H9 (cell line): ENCODE data around the gene PRR20G. TPM values are rescaled to one million over a fixed set of nuclear protein-coding genes. Genes with fewer than 3 reads are reported as not detected.

Source experiments
- DNase-seq: peaks from one replicate; pipeline ENCODE4 v3.0.0-alpha.2; 2017
- H2AFZ ChIP-seq: one replicate; pipeline ENCODE4 v1.6.1; 2013; ENCODE audit warnings: mild to moderate bottlenecking, low read length, control low read depth, moderate library complexity
- H2AK5ac ChIP-seq: 2 replicates; pipeline ENCODE4 v1.6.1; 2013; ENCODE audit warnings: low read length, control low read depth, mixed read lengths; ENCODE audit not compliant: insufficient read length
- H2BK120ac ChIP-seq: one replicate; pipeline ENCODE4 v1.6.1; 2013; ENCODE audit warnings: low read depth, mild to moderate bottlenecking, low read length, control low read depth, inconsistent platforms; ENCODE audit not compliant: poor library complexity, severe bottlenecking
- H2BK12ac ChIP-seq: 2 replicates; pipeline ENCODE4 v1.6.1; 2013; ENCODE audit warnings: low read length, control low read depth, mixed read lengths, low read depth; ENCODE audit not compliant: insufficient read length
- H2BK15ac ChIP-seq: 2 replicates; pipeline ENCODE4 v1.6.1; 2013; ENCODE audit warnings: low read depth, low read length, control low read depth
- H2BK20ac ChIP-seq: one replicate; pipeline ENCODE4 v1.6.1; 2013; ENCODE audit warnings: low read depth, mild to moderate bottlenecking, low read length, control low read depth, inconsistent platforms; ENCODE audit not compliant: poor library complexity, severe bottlenecking
- H2BK5ac ChIP-seq: 2 replicates; pipeline ENCODE4 v1.6.1; 2013; ENCODE audit warnings: low read length, control low read depth, mixed read lengths; ENCODE audit not compliant: insufficient read length
- H3K14ac ChIP-seq: 2 replicates; pipeline ENCODE4 v1.6.1; 2013; ENCODE audit warnings: low read length, control low read depth; ENCODE audit not compliant: insufficient read depth
- H3K18ac ChIP-seq: 2 replicates; pipeline ENCODE4 v1.6.1; 2013; ENCODE audit warnings: low read depth, mild to moderate bottlenecking, mixed read lengths, low read length, control low read depth; ENCODE audit not compliant: insufficient read length
- H3K23ac ChIP-seq: 2 replicates; pipeline ENCODE4 v1.6.1; 2013; ENCODE audit warnings: low read length, control low read depth, mixed read lengths, low read depth; ENCODE audit not compliant: insufficient read length
- H3K23me2 ChIP-seq: 2 replicates; pipeline ENCODE4 v1.6.1; 2013; ENCODE audit warnings: low read depth, mild to moderate bottlenecking, mixed read lengths, low read length, control low read depth; ENCODE audit not compliant: insufficient read length, poor library complexity, severe bottlenecking
- H3K27ac ChIP-seq: 2 replicates; pipeline ENCODE4 v1.5.1; 2013; ENCODE audit warnings: low read length, control low read depth, mixed read lengths, low read depth; ENCODE audit not compliant: insufficient read length
- H3K27me3 ChIP-seq: 2 replicates; pipeline ENCODE4 v1.6.1; 2013; ENCODE audit warnings: low read length, control low read depth, inconsistent platforms; ENCODE audit not compliant: insufficient read depth
- H3K4ac ChIP-seq: 2 replicates; pipeline ENCODE4 v1.6.1; 2013; ENCODE audit warnings: low read depth, mild to moderate bottlenecking, control low read depth, inconsistent platforms, low read length, moderate library complexity
- H3K4me1 ChIP-seq: 2 replicates; pipeline ENCODE4 v1.6.1; 2013; ENCODE audit warnings: low read length, control low read depth, inconsistent platforms; ENCODE audit not compliant: insufficient read depth
- H3K4me2 ChIP-seq: 2 replicates; pipeline ENCODE4 v1.6.1; 2013; ENCODE audit warnings: low read length, control low read depth, mixed read lengths; ENCODE audit not compliant: insufficient read length, insufficient read depth
- H3K56ac ChIP-seq: 2 replicates; pipeline ENCODE4 v1.6.1; 2013; ENCODE audit warnings: low read depth, mild to moderate bottlenecking, mixed read lengths, low read length, control low read depth; ENCODE audit not compliant: insufficient read length
- H3K79me1 ChIP-seq: 2 replicates; pipeline ENCODE4 v1.6.1; 2013; ENCODE audit warnings: low read depth, mild to moderate bottlenecking, moderate library complexity, low read length, control low read depth, inconsistent platforms; ENCODE audit not compliant: insufficient read depth, poor library complexity, severe bottlenecking
- H3K79me2 ChIP-seq: 2 replicates; pipeline ENCODE4 v1.6.1; 2013; ENCODE audit warnings: low read length, control low read depth, inconsistent platforms; ENCODE audit not compliant: insufficient read depth
- H3K9ac ChIP-seq: 2 replicates; pipeline ENCODE4 v1.6.1; 2013; ENCODE audit warnings: low read length, control low read depth, mixed read lengths; ENCODE audit not compliant: insufficient read length; ENCODE audit errors: extremely low read depth
- H3K9me3 ChIP-seq: one replicate; pipeline ENCODE4 v1.6.1; 2013; ENCODE audit warnings: low read depth, low read length, inconsistent platforms; ENCODE audit not compliant: control insufficient read depth
- H3T11ph ChIP-seq: one replicate; pipeline ENCODE4 v1.6.1; 2013; ENCODE audit warnings: mild to moderate bottlenecking, low read length, control low read depth, inconsistent platforms
- H4K20me1 ChIP-seq: one replicate; pipeline ENCODE4 v1.6.1; 2013; ENCODE audit not compliant: control insufficient read depth, insufficient read length, insufficient read depth
- H4K5ac ChIP-seq: 2 replicates; pipeline ENCODE4 v1.6.1; 2013; ENCODE audit warnings: low read depth, mild to moderate bottlenecking, mixed read lengths, low read length, control low read depth; ENCODE audit not compliant: insufficient read length
- H4K8ac ChIP-seq: replicated peaks from 2 replicates; pipeline ENCODE4 v1.6.1; 2013; ENCODE audit warnings: low read length, control low read depth, mixed read lengths, low read depth; ENCODE audit not compliant: insufficient read length
- H4K91ac ChIP-seq: 2 replicates; pipeline ENCODE4 v1.6.1; 2013; ENCODE audit warnings: low read depth, mild to moderate bottlenecking, moderate library complexity, mixed read lengths, low read length, control low read depth; ENCODE audit not compliant: insufficient read length
- H3K27ac Mint-ChIP-seq, 3 experiments: 2 replicates in 2 of 3; 3 replicates in 1 of 3; pipeline ENCODE4 v1.8.0; 2020 to 2021; ENCODE audit warnings: mixed read lengths in 3 of 3, mild to moderate bottlenecking in 1 of 3, moderate library complexity in 1 of 3
- H3K27me3 Mint-ChIP-seq: 2 replicates; pipeline ENCODE4 v1.8.0; 2021; ENCODE audit warnings: low read depth, mild to moderate bottlenecking, moderate library complexity, mixed read lengths
- H3K36me3 Mint-ChIP-seq, 3 experiments: 2 replicates in 2 of 3; 3 replicates in 1 of 3; pipeline ENCODE4 v1.8.0; 2020 to 2021; ENCODE audit warnings: low read depth in 3 of 3, mixed read lengths in 3 of 3; ENCODE audit not compliant: insufficient read depth in 1 of 3
- H3K4me1 Mint-ChIP-seq, 2 experiments: 2 replicates each; pipeline ENCODE4 v1.8.0; 2020; ENCODE audit warnings: mixed read lengths in 2 of 2
- H3K4me3 Mint-ChIP-seq, 2 experiments: 2 replicates in 1 of 2; 3 replicates in 1 of 2; pipeline ENCODE4 v1.8.0; 2020 to 2021; ENCODE audit warnings: mild to moderate bottlenecking in 2 of 2, mixed read lengths in 2 of 2, moderate library complexity in 1 of 2
- H3K9me3 Mint-ChIP-seq, 2 experiments: 2 replicates in 1 of 2; 3 replicates in 1 of 2; pipeline ENCODE4 v1.8.0; 2020; ENCODE audit warnings: mild to moderate bottlenecking in 2 of 2, mixed read lengths in 2 of 2, moderate library complexity in 1 of 2
- WGBS: extraction: QIAGEN DNeasy Blood & Tissue Kit; methylation state at CpG from one replicate; pipeline ENCODE4 v1.1.7; 2013; ENCODE audit warnings: missing lambda C conversion rate, low lambda C conversion rate, mixed read lengths; ENCODE audit not compliant: insufficient read length; ENCODE audit errors: extremely low coverage; 5-methylcytosine and 5-hydroxymethylcytosine counted together
- total RNA-seq: library from RNA; stranded (reverse); gene quantifications from 2 replicates; pipeline ENCODE4 v1.2.1, GENCODE V29; 2021
- TF ChIP-seq, protein P1 (sequence below): fragments of 200-600 bp; sonication (generic); conservative IDR thresholded peaks from 3 replicates; pipeline ENCODE4 v1.8.0; 2021; ENCODE audit warnings: antibody characterized with exemption, mild to moderate bottlenecking

The PRR20G gene
- total RNA-seq, 1 experiment from 2014 or later = 0.35 TPM

DNA sequence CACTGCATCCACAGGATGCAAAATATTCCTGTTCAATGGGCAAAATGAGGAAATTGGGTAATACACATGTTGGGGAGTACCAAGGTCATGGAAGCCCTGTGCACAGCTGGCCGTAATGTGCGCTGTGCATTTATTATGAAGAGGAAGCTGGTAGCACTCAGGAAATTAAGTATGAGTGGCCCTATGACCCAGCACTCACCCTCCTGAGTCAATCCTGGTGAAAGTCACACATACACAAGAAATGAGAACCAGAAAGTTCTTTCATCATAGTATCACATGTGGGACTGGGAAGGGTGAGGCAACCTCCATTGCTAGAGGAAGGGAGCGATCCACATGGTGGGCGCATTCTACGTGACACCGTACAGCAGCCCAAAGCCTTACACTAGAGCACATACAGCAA lies 11.4 kb upstream of the PRR20G start:
- no peaks in the 10 kb centered on the region for H3K79me1 ChIP-seq
- H3K23me2 ChIP-seq = no peaks in the 10 kb centered on the region
- no peak overlapping the region for H3K27ac ChIP-seq
- H3K9me3 ChIP-seq = no peaks in the 10 kb centered on the region
- no peak overlapping the region for H3K4ac ChIP-seq
- H4K91ac ChIP-seq = no peak overlapping the region
- no peak overlapping the region for H3K23ac ChIP-seq
- H4K20me1 ChIP-seq = no peaks in the 10 kb centered on the region
- no peaks in the 10 kb centered on the region for H3K4me1 ChIP-seq
- H2AFZ ChIP-seq = no peak overlapping the region
- H3T11ph ChIP-seq = no peak overlapping the region
- H3K4me3 Mint-ChIP-seq = no peak overlapping the region
- no peak overlapping the region for H2BK20ac ChIP-seq
- DNase-seq = no peak
- H3K56ac ChIP-seq = no peak overlapping the region
- no peaks in the 10 kb centered on the region for H3K79me2 ChIP-seq
- TF ChIP-seq, protein P1, sequence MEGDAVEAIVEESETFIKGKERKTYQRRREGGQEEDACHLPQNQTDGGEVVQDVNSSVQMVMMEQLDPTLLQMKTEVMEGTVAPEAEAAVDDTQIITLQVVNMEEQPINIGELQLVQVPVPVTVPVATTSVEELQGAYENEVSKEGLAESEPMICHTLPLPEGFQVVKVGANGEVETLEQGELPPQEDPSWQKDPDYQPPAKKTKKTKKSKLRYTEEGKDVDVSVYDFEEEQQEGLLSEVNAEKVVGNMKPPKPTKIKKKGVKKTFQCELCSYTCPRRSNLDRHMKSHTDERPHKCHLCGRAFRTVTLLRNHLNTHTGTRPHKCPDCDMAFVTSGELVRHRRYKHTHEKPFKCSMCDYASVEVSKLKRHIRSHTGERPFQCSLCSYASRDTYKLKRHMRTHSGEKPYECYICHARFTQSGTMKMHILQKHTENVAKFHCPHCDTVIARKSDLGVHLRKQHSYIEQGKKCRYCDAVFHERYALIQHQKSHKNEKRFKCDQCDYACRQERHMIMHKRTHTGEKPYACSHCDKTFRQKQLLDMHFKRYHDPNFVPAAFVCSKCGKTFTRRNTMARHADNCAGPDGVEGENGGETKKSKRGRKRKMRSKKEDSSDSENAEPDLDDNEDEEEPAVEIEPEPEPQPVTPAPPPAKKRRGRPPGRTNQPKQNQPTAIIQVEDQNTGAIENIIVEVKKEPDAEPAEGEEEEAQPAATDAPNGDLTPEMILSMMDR = no peak
- no peak overlapping the region for H4K8ac ChIP-seq
- peaks cover 0 to 3% of the 10 kb centered on the region in 2 experiments; a peak in 2 of 5 replicates for H3K9me3 Mint-ChIP-seq
- WGBS = no CpG with 5 or more reads among the region's 6 CpGs
- no peak overlapping the region for H3K27ac Mint-ChIP-seq
- no peak overlapping the region for H3K9ac ChIP-seq
- no peak overlapping the region for H4K5ac ChIP-seq
- no peak overlapping the region for H2BK15ac ChIP-seq
- H3K14ac ChIP-seq = no peak overlapping the region
- H3K36me3 Mint-ChIP-seq = no peaks in the 10 kb centered on the region; a peak in 1 of 7 replicates
- H3K18ac ChIP-seq = no peak overlapping the region
- no peak overlapping the region for H2BK5ac ChIP-seq
- H2AK5ac ChIP-seq = no peak overlapping the region
- peaks cover 39% of the 10 kb centered on the region for H3K27me3 Mint-ChIP-seq
- H3K27me3 ChIP-seq = no peaks in the 10 kb centered on the region
- H2BK12ac ChIP-seq = no peak overlapping the region
- H3K4me2 ChIP-seq = no peak overlapping the region
- peaks cover 2 to 3% of the 10 kb centered on the region in 2 experiments; a peak in 2 of 4 replicates for H3K4me1 Mint-ChIP-seq
- no peak overlapping the region for H2BK120ac ChIP-seq
